Measurements from ENCODE around the gene SUGP2. TPM values are rescaled to one million over a fixed set of nuclear protein-coding genes. Genes with fewer than 3 reads are reported as not detected.

SUGP2 gene
- total RNA-seq, 1 donor from 2014 or later: 66.4 TPM

- no peak for DNase-seq (ENCODE audit: low spot score)
- no peak overlapping the region for H3K4me3 Mint-ChIP-seq (ENCODE audit: unreplicated experiment)
- H3K27me3 Mint-ChIP-seq (ENCODE audit: low read depth): no peaks in the 10 kb centered on the region
- peaks cover 30% of the 10 kb centered on the region for H3K36me3 Mint-ChIP-seq (ENCODE audit: low read depth)
- H3K27ac Mint-ChIP-seq (ENCODE audit: unreplicated experiment): peak overlapping the region; percentile 74
- peak; percentile 79 for TF ChIP-seq CTCF (IDR thresholded peaks at IDR 0.05)
- peaks cover 33% of the 10 kb centered on the region for H3K4me1 Mint-ChIP-seq (ENCODE audit: low read depth)
- no peaks in the 10 kb centered on the region for H3K9me3 Mint-ChIP-seq (ENCODE audit: low read depth)
Observed at GRCh38 chr19:18995804-18996241, 37.5 kb downstream of the SUGP2 start.

- H3K4me3 Mint-ChIP-seq (ENCODE audit: unreplicated experiment): no peak overlapping the region
- no peaks in the 10 kb centered on the region for H3K27me3 Mint-ChIP-seq (ENCODE audit: low read depth)
- no peak for DNase-seq (ENCODE audit: low spot score)
- peaks cover 13% of the 10 kb centered on the region for H3K4me1 Mint-ChIP-seq (ENCODE audit: low read depth)
- no peaks in the 10 kb centered on the region for H3K9me3 Mint-ChIP-seq (ENCODE audit: low read depth)
- peak overlapping the region; percentile 52 for H3K27ac Mint-ChIP-seq (ENCODE audit: unreplicated experiment)
- no peak for TF ChIP-seq CTCF (IDR thresholded peaks at IDR 0.05)
- H3K36me3 Mint-ChIP-seq (ENCODE audit: low read depth): peaks cover 24% of the 10 kb centered on the region
Observed at GRCh38 chr19:18993115-18993514, 40.2 kb downstream of the SUGP2 start.

GRCh38 chr19:18992696-18993095 lies 40.6 kb downstream of the SUGP2 start:
- Mint-ChIP-seq H3K27me3 (ENCODE audit: low read depth) (no peaks in the 10 kb centered on the region), H3K4me3 (ENCODE audit: unreplicated experiment) (no peak overlapping the region), H3K27ac (ENCODE audit: unreplicated experiment) (no peak overlapping the region), H3K9me3 (ENCODE audit: low read depth) (no peaks in the 10 kb centered on the region), H3K4me1 (ENCODE audit: low read depth) (peaks cover 13% of the 10 kb centered on the region), H3K36me3 (ENCODE audit: low read depth) (peaks cover 22% of the 10 kb centered on the region)
- no peak for TF ChIP-seq CTCF (IDR thresholded peaks at IDR 0.05)
- no peak for DNase-seq (ENCODE audit: low spot score)

GRCh38 chr19:18991468-18991867 lies 41.8 kb downstream of the SUGP2 start:
- no peak overlapping the region for H3K27ac Mint-ChIP-seq (ENCODE audit: unreplicated experiment)
- no peak for TF ChIP-seq CTCF (IDR thresholded peaks at IDR 0.05)
- no peaks in the 10 kb centered on the region for H3K9me3 Mint-ChIP-seq (ENCODE audit: low read depth)
- no peaks in the 10 kb centered on the region for H3K27me3 Mint-ChIP-seq (ENCODE audit: low read depth)
- no peak overlapping the region for H3K4me3 Mint-ChIP-seq (ENCODE audit: unreplicated experiment)
- peaks cover 13% of the 10 kb centered on the region for H3K4me1 Mint-ChIP-seq (ENCODE audit: low read depth)
- DNase-seq (ENCODE audit: low spot score): no peak
- peaks cover 22% of the 10 kb centered on the region for H3K36me3 Mint-ChIP-seq (ENCODE audit: low read depth)

GRCh38 chr19:18991006-18991405 lies 42.3 kb downstream of the SUGP2 start:
- Mint-ChIP-seq H3K9me3 (ENCODE audit: low read depth) (no peaks in the 10 kb centered on the region), H3K27ac (ENCODE audit: unreplicated experiment) (no peak overlapping the region), H3K4me1 (ENCODE audit: low read depth) (peaks cover 10% of the 10 kb centered on the region), H3K27me3 (ENCODE audit: low read depth) (no peaks in the 10 kb centered on the region), H3K4me3 (ENCODE audit: unreplicated experiment) (no peak overlapping the region), H3K36me3 (ENCODE audit: low read depth) (peaks cover 22% of the 10 kb centered on the region)
- DNase-seq (ENCODE audit: low spot score): no peak
- no peak for TF ChIP-seq CTCF (IDR thresholded peaks at IDR 0.05)
